ENCODE results near the gene CCDC40.

GRCh38 chr17:80025796-80026195, 10.6 kb upstream of the CCDC40 start:
- TF ChIP-seq CTCF (conservative IDR thresholded peaks at IDR 0.05 in 1 of 2, IDR thresholded peaks at IDR 0.05 in 1 of 2; ENCODE audit: extremely low read depth in 1 of 2, insufficient read depth in 1 of 2, low read depth in 1 of 2, low read length in 2 of 2) (no peak), EZH2 (IDR thresholded peaks at IDR 0.05; ENCODE audit: borderline replicate concordance, low read length) (no peak)
